T-helper 1 cell treated with Interleukin-12 subunit alpha and Interleukin-12 subunit beta and Interleukin-4 antibody, amounts not matched to agents 30 ng/mL and 1 ng/mL, for 36 hours (primary cell): ENCODE measurements around the gene PIAS1. TPM values are rescaled to one million over a fixed set of nuclear protein-coding genes. Genes with fewer than 3 reads are reported as not detected.

ENCODE experiments used
- intact Hi-C: fragments of 100-400 bp; cut with micrococcal nuclease; formaldehyde crosslinking; loops from one replicate; pipeline ENCODE4 v1.15.1; 2024
- total RNA-seq: library from RNA; stranded (reverse); gene quantifications from 2 replicates; pipeline ENCODE4 v1.2.3, GENCODE V29; 2022

PIAS1 gene
- total RNA-seq, 1 donor from 2014 or later = 42.1 TPM

GRCh38 chr15:68061602-68062001 is 7.5 kb downstream of the PIAS1 start:
- intact Hi-C loops = no loop called here

GRCh38 chr15:68062214-68062613 is 8.1 kb downstream of the PIAS1 start:
- intact Hi-C loops = no loop called here

GRCh38 chr15:68062946-68063465 is 8.9 kb downstream of the PIAS1 start:
- intact Hi-C loops = no loop called here

- intact Hi-C loops = no loop called here
These were observed 9.5 kb downstream of the PIAS1 start for GRCh38 chr15:68063606-68064005.

- intact Hi-C loops = no loop called here
These were observed 19.6 kb downstream of the PIAS1 start for GRCh38 chr15:68073576-68074288.

GRCh38 chr15:68075764-68076385 is 21.8 kb downstream of the PIAS1 start:
- intact Hi-C loops = no loop called here

- intact Hi-C loops = no loop called here
These were observed 24.2 kb downstream of the PIAS1 start for GRCh38 chr15:68078365-68078764.

- intact Hi-C loops = no loop called here
These were observed 26.2 kb downstream of the PIAS1 start for GRCh38 chr15:68080334-68080733.

- intact Hi-C loops = no loop called here
These were observed 26.7 kb downstream of the PIAS1 start for GRCh38 chr15:68080783-68081182.

GRCh38 chr15:68081869-68082505 is 27.9 kb downstream of the PIAS1 start:
- intact Hi-C loops = no loop called here

GRCh38 chr15:68082735-68083134 is 28.6 kb downstream of the PIAS1 start:
- intact Hi-C loops = no loop called here

GRCh38 chr15:68083463-68083862 is 29.3 kb downstream of the PIAS1 start:
- intact Hi-C loops = no loop called here

GRCh38 chr15:68085052-68085451 is 30.9 kb downstream of the PIAS1 start:
- intact Hi-C loops = no loop called here

GRCh38 chr15:68091743-68092142 is 37.6 kb downstream of the PIAS1 start:
- intact Hi-C loops = no loop called here

GRCh38 chr15:68096099-68096498 is 42.0 kb downstream of the PIAS1 start:
- intact Hi-C loops = no loop called here

GRCh38 chr15:68097029-68097428 is 42.9 kb downstream of the PIAS1 start:
- intact Hi-C loops = no loop called here

- intact Hi-C loops = no loop called here
These were observed 44.4 kb downstream of the PIAS1 start for GRCh38 chr15:68098465-68098864.

GRCh38 chr15:68100194-68100593 is 46.1 kb downstream of the PIAS1 start:
- intact Hi-C loops = no loop called here

- intact Hi-C loops = no loop called here
These were observed 49.5 kb downstream of the PIAS1 start for GRCh38 chr15:68103603-68104002.

GRCh38 chr15:68106656-68107055 is 52.5 kb downstream of the PIAS1 start:
- intact Hi-C loops = no loop called here

GRCh38 chr15:68107142-68107541 is 53.0 kb downstream of the PIAS1 start:
- intact Hi-C loops = no loop called here

- intact Hi-C loops = no loop called here
These were observed 58.6 kb downstream of the PIAS1 start for GRCh38 chr15:68112706-68113105.
